ENCODE measurements around the gene SFRP4. TPM values are rescaled to one million over a fixed set of nuclear protein-coding genes. Genes with fewer than 3 reads are reported as not detected.

SFRP4 gene
- total and polyA plus RNA-seq, 9 of the 15 experiments (the other 6 are each of a cell fraction or from before 2014, with no cell fraction given): not detected

GRCh38 chr7:37930226-37930948, 13.8 kb upstream of the SFRP4 start:
- no peak for DNase-seq (ENCODE audit: extremely low read depth in 1 of 4, low spot score in 3 of 4)
- Histone ChIP-seq H3K4me1 (replicated peaks in 1 of 2; ENCODE audit: control insufficient read depth in 2 of 2, insufficient read depth in 2 of 2, low read length in 2 of 2) (peaks cover 0 to 7% of the 10 kb centered on the region in 2 experiments; a peak in 3 of 5 replicates), H4K20me1 (replicated peaks; ENCODE audit: control insufficient read depth, insufficient read depth, low read length) (no peaks in the 10 kb centered on the region), H3K27ac (ENCODE audit: extremely low read depth, low read depth, low read length) (no peak overlapping the region), H3K27me3 (ENCODE audit: control insufficient read depth in 2 of 2, insufficient read depth in 2 of 2, low read length in 2 of 2) (no peaks in the 10 kb centered on the region), H2AFZ (ENCODE audit: low read depth, low read length) (no peak overlapping the region), H3K9ac (ENCODE audit: insufficient read depth in 1 of 2, low read depth in 2 of 2, low read length in 2 of 2) (no peak overlapping the region), H3K79me2 (ENCODE audit: control insufficient read depth, insufficient read depth, low read length) (no peaks in the 10 kb centered on the region), H3K9me3 (replicated peaks; ENCODE audit: control insufficient read depth, insufficient read depth, low read depth, low read length) (no peaks in the 10 kb centered on the region), H3K9me1 (ENCODE audit: control insufficient read depth, insufficient read depth, low read length) (no peaks in the 10 kb centered on the region), H3K4me2 (ENCODE audit: insufficient read depth, low read length) (no peak overlapping the region), H3K4me3 (no peak overlapping the region), H3K36me3 (ENCODE audit: control insufficient read depth, insufficient read depth, low read length) (no peaks in the 10 kb centered on the region)
- TF ChIP-seq COPS2 (conservative IDR thresholded peaks at IDR 0.05) (no peak), SMARCB1 (IDR thresholded peaks at IDR 0.05; ENCODE audit: insufficient read length, low read depth) (no peak), RBBP5 (IDR thresholded peaks at IDR 0.05; ENCODE audit: borderline replicate concordance, insufficient read depth, low read length, poor library complexity, severe bottlenecking) (no peak), ZBTB7A (IDR thresholded peaks at IDR 0.05; ENCODE audit: borderline replicate concordance, control insufficient read depth, low read depth, low read length) (no peak)
- TF ChIP-seq, protein P1, sequence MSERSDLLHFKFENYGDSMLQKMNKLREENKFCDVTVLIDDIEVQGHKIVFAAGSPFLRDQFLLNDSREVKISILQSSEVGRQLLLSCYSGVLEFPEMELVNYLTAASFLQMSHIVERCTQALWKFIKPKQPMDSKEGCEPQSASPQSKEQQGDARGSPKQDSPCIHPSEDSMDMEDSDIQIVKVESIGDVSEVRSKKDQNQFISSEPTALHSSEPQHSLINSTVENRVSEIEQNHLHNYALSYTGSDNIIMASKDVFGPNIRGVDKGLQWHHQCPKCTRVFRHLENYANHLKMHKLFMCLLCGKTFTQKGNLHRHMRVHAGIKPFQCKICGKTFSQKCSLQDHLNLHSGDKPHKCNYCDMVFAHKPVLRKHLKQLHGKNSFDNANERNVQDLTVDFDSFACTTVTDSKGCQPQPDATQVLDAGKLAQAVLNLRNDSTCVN (CRISPR knock-in tag; IDR thresholded peaks at IDR 0.05): no peak
- TF ChIP-seq, protein P2, sequence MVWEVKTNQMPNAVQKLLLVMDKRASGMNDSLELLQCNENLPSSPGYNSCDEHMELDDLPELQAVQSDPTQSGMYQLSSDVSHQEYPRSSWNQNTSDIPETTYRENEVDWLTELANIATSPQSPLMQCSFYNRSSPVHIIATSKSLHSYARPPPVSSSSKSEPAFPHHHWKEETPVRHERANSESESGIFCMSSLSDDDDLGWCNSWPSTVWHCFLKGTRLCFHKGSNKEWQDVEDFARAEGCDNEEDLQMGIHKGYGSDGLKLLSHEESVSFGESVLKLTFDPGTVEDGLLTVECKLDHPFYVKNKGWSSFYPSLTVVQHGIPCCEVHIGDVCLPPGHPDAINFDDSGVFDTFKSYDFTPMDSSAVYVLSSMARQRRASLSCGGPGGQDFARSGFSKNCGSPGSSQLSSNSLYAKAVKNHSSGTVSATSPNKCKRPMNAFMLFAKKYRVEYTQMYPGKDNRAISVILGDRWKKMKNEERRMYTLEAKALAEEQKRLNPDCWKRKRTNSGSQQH (CRISPR knock-in tag; IDR thresholded peaks at IDR 0.05): no peak
- POLR2A ChIA-PET: no interaction called here
- no peak for ATAC-seq
- in situ Hi-C loops (cut with MboI): no loop called here
- no TSS peak for BruUV-seq (replicated peaks)
- intact Hi-C loops (cut with micrococcal nuclease): no loop called here
- WGBS (ENCODE audit: insufficient coverage, low coverage, missing lambda C conversion rate): 46% methylated on average over 5 of the region's 5 CpGs
- FAIRE-seq: no peak
- CTCF ChIA-PET (ENCODE audit: low intra/inter-chr PET ratio): no interaction called here
